Mesodermal cell (in vitro differentiated cells): ENCODE results near the gene NHLRC2.

ENCODE experiments used
- H3K27ac ChIP-seq: 2 replicates; pipeline ENCODE4 v1.7.0; 2013; ENCODE audit warnings: mild to moderate bottlenecking, low read depth, low read length, moderate library complexity; ENCODE audit not compliant: severe bottlenecking
- H3K36me3 ChIP-seq: 2 replicates; pipeline ENCODE4 v1.7.1; 2013; ENCODE audit warnings: mild to moderate bottlenecking, low read length, moderate library complexity; ENCODE audit not compliant: control insufficient read depth, insufficient read depth
- H3K4me1 ChIP-seq: one replicate; pipeline ENCODE4 v1.7.1; 2013; ENCODE audit warnings: mild to moderate bottlenecking, low read length; ENCODE audit not compliant: insufficient read depth, control insufficient read depth, poor library complexity, severe bottlenecking
- H3K4me3 ChIP-seq: 2 replicates; pipeline ENCODE4 v1.7.0; 2013; ENCODE audit warnings: low read length, control low read depth, mild to moderate bottlenecking; ENCODE audit not compliant: insufficient read depth, poor library complexity, severe bottlenecking; ENCODE audit errors: extremely low read depth
- H3K9me3 ChIP-seq: 2 replicates; pipeline ENCODE4 v1.7.1; 2013; ENCODE audit warnings: mild to moderate bottlenecking, low read length, moderate library complexity; ENCODE audit not compliant: control insufficient read depth
- WGBS, 2 experiments: methylation state at CpG; one replicate each; pipeline ENCODE4 v1.1.5; 2013; ENCODE audit warnings: missing lambda C conversion rate in 2 of 2; ENCODE audit not compliant: insufficient coverage in 2 of 2; 5-methylcytosine and 5-hydroxymethylcytosine counted together

Gene NHLRC2

GRCh38 chr10:113908236-113908635 lies 53.8 kb downstream of the NHLRC2 start:
- no CpG with 5 or more reads among the region's 1 CpG for WGBS, 2 experiments
- no peak overlapping the region for H3K4me3 ChIP-seq
- no peaks in the 10 kb centered on the region for H3K9me3 ChIP-seq
- no peak overlapping the region for H3K27ac ChIP-seq
- peaks cover 27% of the 10 kb centered on the region for H3K36me3 ChIP-seq
- no peaks in the 10 kb centered on the region for H3K4me1 ChIP-seq

GRCh38 chr10:113911113-113911512 lies 56.7 kb downstream of the NHLRC2 start:
- H3K27ac ChIP-seq = no peak overlapping the region
- WGBS, 2 experiments = no CpG with 5 or more reads among the region's 1 CpG
- no peak overlapping the region for H3K4me3 ChIP-seq
- peaks cover 8% of the 10 kb centered on the region for H3K36me3 ChIP-seq
- no peaks in the 10 kb centered on the region for H3K9me3 ChIP-seq
- H3K4me1 ChIP-seq = no peaks in the 10 kb centered on the region

- H3K27ac ChIP-seq = no peak overlapping the region
- WGBS, 2 experiments = 80 to 100% methylated on average over 1 to 2 of the region's 6 CpGs
- peaks cover 8% of the 10 kb centered on the region for H3K36me3 ChIP-seq
- H3K4me3 ChIP-seq = no peak overlapping the region
- no peaks in the 10 kb centered on the region for H3K9me3 ChIP-seq
- no peaks in the 10 kb centered on the region for H3K4me1 ChIP-seq
These were observed 57.4 kb downstream of the NHLRC2 start for GRCh38 chr10:113911839-113912238.

GRCh38 chr10:113912582-113912981 lies 58.1 kb downstream of the NHLRC2 start:
- H3K4me1 ChIP-seq = no peaks in the 10 kb centered on the region
- H3K9me3 ChIP-seq = no peaks in the 10 kb centered on the region
- H3K4me3 ChIP-seq = no peak overlapping the region
- 88 to 100% methylated on average over 4 to 5 of the region's 7 CpGs for WGBS, 2 experiments
- H3K36me3 ChIP-seq = peaks cover 8% of the 10 kb centered on the region
- no peak overlapping the region for H3K27ac ChIP-seq

- 100% methylated on average over 2 of the region's 2 CpGs; no CpG with 5 or more reads in 1 of the 2 experiments for WGBS, 2 experiments
- Histone ChIP-seq H3K4me3 (no peak overlapping the region), H3K9me3 (no peaks in the 10 kb centered on the region)
These were observed 60.5 kb downstream of the NHLRC2 start for GRCh38 chr10:113914956-113915355.

GRCh38 chr10:113915540-113915939 lies 61.1 kb downstream of the NHLRC2 start:
- Histone ChIP-seq H3K36me3 (no peaks in the 10 kb centered on the region), H3K4me1 (no peaks in the 10 kb centered on the region), H3K4me3 (no peak overlapping the region), H3K9me3 (no peaks in the 10 kb centered on the region), H3K27ac (no peak overlapping the region)
- WGBS, 2 experiments = no CpG with 5 or more reads among the region's 2 CpGs

More at GRCh38 chr10:113914956-113915355, 60.5 kb downstream of the NHLRC2 start:
- no peak overlapping the region for H3K27ac ChIP-seq
- no peaks in the 10 kb centered on the region for H3K36me3 ChIP-seq
- no peaks in the 10 kb centered on the region for H3K4me1 ChIP-seq

GRCh38 chr10:113916053-113916452 lies 61.6 kb downstream of the NHLRC2 start:
- no peak overlapping the region for H3K27ac ChIP-seq
- H3K36me3 ChIP-seq = no peaks in the 10 kb centered on the region
- WGBS, 2 experiments = no CpG with 5 or more reads among the region's 2 CpGs
- no peaks in the 10 kb centered on the region for H3K4me1 ChIP-seq
- no peak overlapping the region for H3K4me3 ChIP-seq
- H3K9me3 ChIP-seq = no peaks in the 10 kb centered on the region

- 100% methylated on average over 1 to 2 of the region's 3 CpGs for WGBS, 2 experiments
- no peaks in the 10 kb centered on the region for H3K4me1 ChIP-seq
- H3K9me3 ChIP-seq = no peaks in the 10 kb centered on the region
- H3K27ac ChIP-seq = no peak overlapping the region
- no peaks in the 10 kb centered on the region for H3K36me3 ChIP-seq
- H3K4me3 ChIP-seq = no peak overlapping the region
These were observed 63.2 kb downstream of the NHLRC2 start for GRCh38 chr10:113917636-113918035.

- Histone ChIP-seq H3K27ac (no peak overlapping the region), H3K9me3 (no peaks in the 10 kb centered on the region), H3K4me1 (no peaks in the 10 kb centered on the region), H3K36me3 (no peaks in the 10 kb centered on the region), H3K4me3 (no peak overlapping the region)
- 80% methylated on average over 1 of the region's 3 CpGs; no CpG with 5 or more reads in 1 of the 2 experiments for WGBS, 2 experiments
These were observed 65.7 kb downstream of the NHLRC2 start for GRCh38 chr10:113920114-113920513.

- no CpG with 5 or more reads among the region's 3 CpGs for WGBS, 2 experiments
- H3K9me3 ChIP-seq = no peaks in the 10 kb centered on the region
- no peaks in the 10 kb centered on the region for H3K4me1 ChIP-seq
- no peaks in the 10 kb centered on the region for H3K36me3 ChIP-seq
- no peak overlapping the region for H3K27ac ChIP-seq
- no peak overlapping the region for H3K4me3 ChIP-seq
These were observed 66.4 kb downstream of the NHLRC2 start for GRCh38 chr10:113920875-113921274.

- no peaks in the 10 kb centered on the region for H3K36me3 ChIP-seq
- no peak overlapping the region for H3K4me3 ChIP-seq
- H3K9me3 ChIP-seq = no peaks in the 10 kb centered on the region
- H3K27ac ChIP-seq = no peak overlapping the region
- H3K4me1 ChIP-seq = no peaks in the 10 kb centered on the region
- 84 to 95% methylated on average over 3 to 4 of the region's 5 CpGs for WGBS, 2 experiments
These were observed 67.3 kb downstream of the NHLRC2 start for GRCh38 chr10:113921561-113922370.
